ENCODE results near the gene LTBP4. TPM values are rescaled to one million over a fixed set of nuclear protein-coding genes. Genes with fewer than 3 reads are reported as not detected.
A peak's percentile ranks its signal among the peaks of the same experiment; 100 is the strongest.

LTBP4 gene
- polyA plus RNA-seq, 5 donors: 225 to 627 (median 357) TPM

DNA sequence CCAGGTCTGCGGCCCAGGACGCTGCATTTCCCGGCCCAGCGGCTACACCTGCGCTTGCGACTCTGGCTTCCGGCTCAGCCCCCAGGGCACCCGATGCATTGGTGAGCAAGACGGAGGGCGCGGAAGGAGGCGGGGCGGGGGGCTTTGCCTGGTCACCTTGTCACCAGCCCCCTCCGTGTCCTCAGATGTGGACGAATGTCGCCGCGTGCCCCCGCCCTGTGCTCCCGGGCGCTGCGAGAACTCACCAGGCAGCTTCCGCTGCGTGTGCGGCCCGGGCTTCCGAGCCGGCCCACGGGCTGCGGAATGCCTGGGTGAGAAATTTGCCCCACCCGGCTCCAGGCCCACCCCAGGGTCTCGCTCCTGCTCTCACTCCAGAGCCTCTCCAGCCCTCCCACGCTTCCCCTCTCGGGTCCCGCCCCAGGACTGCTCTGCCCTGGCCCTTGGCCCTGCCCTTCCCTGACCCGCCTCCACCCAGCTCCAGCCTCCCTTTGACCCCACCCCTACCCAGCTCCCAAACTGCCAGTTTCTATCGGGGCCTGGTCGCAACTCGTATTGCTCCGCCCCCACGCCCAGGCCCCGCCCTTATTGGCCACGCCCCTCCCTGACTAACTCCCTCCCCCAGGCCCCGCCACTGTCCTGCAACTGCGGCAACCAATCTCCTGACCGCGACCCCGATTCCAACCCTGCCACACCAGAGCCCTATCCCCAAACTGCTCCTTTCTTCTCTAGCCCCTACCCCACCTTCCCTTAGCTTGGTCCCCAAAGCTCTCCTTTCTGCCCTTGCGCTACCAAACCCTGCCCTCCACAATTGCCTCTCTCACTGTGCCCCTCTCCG, 8.6 kb downstream of the LTBP4 start:
- no peak for DNase-seq

- no peak for DNase-seq
Measured at GRCh38 chr19:40610396-40611064, 9.4 kb downstream of the LTBP4 start.

GRCh38 chr19:40611096-40611495, 9.9 kb downstream of the LTBP4 start:
- no peak for DNase-seq

GRCh38 chr19:40611900-40612698, 10.9 kb downstream of the LTBP4 start:
- DNase-seq: no peak

GRCh38 chr19:40612831-40613689, 11.9 kb downstream of the LTBP4 start:
- no peak for DNase-seq

- peak in 1 of 2 donors; percentile 60 for DNase-seq
Measured at GRCh38 chr19:40613690-40614621, 12.8 kb downstream of the LTBP4 start.

DNA sequence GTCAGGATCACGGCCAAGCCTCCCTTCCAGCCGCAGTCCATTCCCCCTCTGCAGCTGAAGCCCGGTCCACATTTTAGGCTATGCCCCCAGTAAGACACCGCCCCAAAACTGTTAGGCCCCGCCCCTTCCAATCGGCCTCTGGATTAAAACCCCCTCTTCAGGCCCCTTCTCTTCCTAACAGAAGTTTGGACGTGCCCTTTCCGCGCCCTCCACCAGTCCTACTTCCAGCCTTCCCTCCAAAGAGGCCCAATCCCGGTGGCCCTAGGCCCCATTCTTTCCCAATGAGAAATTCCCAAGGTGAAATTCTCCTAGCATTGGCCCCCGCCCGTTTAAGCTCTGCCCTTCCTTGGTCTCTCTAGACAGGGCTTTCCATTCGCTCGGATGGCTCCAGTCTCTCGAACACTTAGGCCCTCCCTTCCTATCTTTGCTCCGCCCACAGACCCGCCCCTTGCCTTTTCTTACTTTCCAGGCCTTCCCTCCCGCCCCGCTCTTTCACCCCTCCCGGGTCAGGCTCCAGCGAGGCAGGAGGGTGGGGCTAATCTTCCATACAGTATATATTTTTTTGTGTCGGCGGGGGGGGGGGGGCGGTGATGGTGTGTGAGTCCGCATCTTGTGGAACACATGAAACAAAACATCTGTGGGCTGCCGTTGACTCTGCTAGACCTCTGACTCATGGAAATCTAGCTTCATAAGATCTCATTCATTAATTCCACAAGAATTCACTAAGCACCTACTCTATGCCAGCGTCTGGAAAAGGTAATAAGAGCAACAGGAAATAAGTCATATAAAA, 13.6 kb downstream of the LTBP4 start:
- DNase-seq: peak; percentile 80 to 81

DNA sequence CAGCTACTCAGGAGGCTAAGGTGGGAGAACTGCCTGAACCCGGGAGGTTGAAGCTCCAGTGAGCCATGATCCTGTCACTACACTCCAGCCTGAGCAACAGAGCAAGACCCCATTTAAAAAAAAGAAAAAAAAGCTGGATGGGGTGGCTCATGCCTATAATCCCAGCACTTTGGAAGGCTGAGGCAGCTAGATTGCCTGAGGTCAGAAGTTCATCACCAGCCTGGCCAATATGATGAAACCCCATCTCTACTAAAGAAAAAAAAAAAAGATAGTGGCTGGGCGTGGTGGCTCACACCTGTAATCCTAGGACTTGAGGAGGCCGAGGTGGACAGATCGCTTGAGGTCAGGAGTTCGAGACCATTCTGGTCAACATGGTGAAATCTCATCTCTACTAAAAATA, 15.0 kb downstream of the LTBP4 start:
- no peak for DNase-seq

DNA sequence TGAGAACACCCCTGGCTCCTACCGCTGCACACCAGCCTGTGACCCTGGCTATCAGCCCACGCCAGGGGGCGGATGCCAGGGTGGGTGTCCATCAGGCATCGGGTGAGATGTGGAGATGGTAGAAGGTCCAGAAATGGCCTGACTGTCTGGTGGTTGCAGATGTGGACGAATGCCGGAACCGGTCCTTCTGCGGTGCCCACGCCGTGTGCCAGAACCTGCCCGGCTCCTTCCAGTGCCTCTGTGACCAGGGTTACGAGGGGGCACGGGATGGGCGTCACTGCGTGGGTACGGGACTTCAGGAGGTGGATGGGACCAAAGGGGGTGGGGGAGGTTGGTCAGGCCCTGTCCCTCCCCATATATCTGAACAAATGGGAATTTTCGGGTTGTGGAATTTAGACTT, 15.8 kb downstream of the LTBP4 start:
- no peak for DNase-seq

DNA sequence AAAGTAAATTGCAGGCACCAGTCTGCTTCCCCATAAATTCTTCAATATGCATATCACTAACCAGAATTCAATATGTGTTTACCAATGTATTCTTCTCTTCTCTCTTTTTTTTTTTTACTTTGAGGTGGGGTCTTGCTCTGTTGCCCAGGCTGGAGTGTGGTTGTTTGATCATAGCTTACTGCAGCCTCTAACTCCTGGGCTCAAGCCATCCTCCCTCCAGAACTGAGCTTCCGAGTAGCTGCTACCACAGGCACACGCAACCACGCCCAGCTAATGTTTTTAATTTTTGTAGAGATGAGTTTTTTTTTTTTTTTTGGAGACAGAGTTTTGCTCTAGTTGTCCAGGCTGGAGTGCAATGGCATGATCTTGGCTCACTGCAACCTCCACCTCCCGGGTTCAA, 16.8 kb downstream of the LTBP4 start:
- no peak for DNase-seq

- no peak for DNase-seq
Measured at GRCh38 chr19:40619333-40620160, 18.4 kb downstream of the LTBP4 start.

GRCh38 chr19:40620161-40620485, 19.0 kb downstream of the LTBP4 start:
- no peak for DNase-seq

DNA sequence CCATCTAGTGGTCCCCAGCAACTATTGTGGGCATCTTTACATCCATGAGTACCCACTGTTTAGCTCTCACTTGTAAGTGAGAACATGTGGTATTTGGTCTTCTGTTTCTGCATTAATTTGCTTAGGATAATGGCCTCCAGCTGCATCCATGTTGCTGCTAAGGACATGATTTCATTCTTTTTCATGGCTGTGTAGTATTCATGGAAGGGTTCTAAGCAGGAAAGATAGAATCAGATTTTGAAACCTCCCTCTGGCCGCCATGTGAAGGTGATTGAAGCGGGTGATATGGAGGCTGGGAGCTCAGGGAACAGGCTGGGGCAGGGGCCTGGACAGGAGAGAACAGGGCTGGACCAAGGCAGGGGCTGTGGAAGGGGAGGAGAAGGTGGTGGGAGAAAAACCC, 20.1 kb downstream of the LTBP4 start:
- no peak for DNase-seq

GRCh38 chr19:40621966-40622772, 21.0 kb downstream of the LTBP4 start:
- no peak for DNase-seq

DNA sequence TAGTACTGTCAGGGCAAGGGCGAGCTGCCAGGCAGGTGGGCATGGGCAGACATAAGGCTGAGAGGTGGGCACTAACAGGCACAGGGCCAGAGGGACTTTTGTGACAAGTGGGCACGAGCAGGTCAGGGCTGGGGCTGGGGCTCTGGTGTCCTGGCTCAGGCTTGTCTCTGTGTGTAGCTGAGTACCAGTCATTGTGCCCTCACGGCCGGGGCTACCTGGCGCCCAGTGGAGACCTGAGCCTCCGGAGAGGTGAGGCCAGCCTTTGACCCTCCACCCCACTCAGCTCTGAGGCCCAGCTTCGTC, 21.6 kb downstream of the LTBP4 start:
- no peak for DNase-seq

- no peak for DNase-seq
Measured at GRCh38 chr19:40623403-40624251, 22.5 kb downstream of the LTBP4 start.
